ENCODE measurements around the gene PANK3. TPM values are rescaled to one million over a fixed set of nuclear protein-coding genes. Genes with fewer than 3 reads are reported as not detected.
A peak's percentile ranks its signal among the peaks of the same experiment; 100 is the strongest.

Gene PANK3
- 20.3 TPM for total RNA-seq
- polyA plus RNA-seq: 7.3 TPM
- long read RNA-seq, donor 1, full-length matches to known transcripts: 1 of 1 reads
- long read RNA-seq, donor 1, partial matches to known transcripts: 0 of 1 reads
- long read RNA-seq, donor 1, other reads (novel, unspliced or antisense): 0 of 1 reads
- long read RNA-seq, donor 2: 0 reads
- long read RNA-seq, donor 3, full-length matches to known transcripts: 6 of 35 reads
- long read RNA-seq, donor 3, partial matches to known transcripts: 29 of 35 reads
- long read RNA-seq, donor 3, other reads (novel, unspliced or antisense): 0 of 35 reads
- long read RNA-seq, donor 4, full-length matches to known transcripts: 4 of 4 reads
- long read RNA-seq, donor 4, partial matches to known transcripts: 0 of 4 reads
- long read RNA-seq, donor 4, other reads (novel, unspliced or antisense): 0 of 4 reads
- long read RNA-seq, donor 5, full-length matches to known transcripts: 7 of 7 reads
- long read RNA-seq, donor 5, partial matches to known transcripts: 0 of 7 reads
- long read RNA-seq, donor 5, other reads (novel, unspliced or antisense): 0 of 7 reads
- long read RNA-seq, donor 6, full-length matches to known transcripts: 2 of 2 reads
- long read RNA-seq, donor 6, partial matches to known transcripts: 0 of 2 reads
- long read RNA-seq, donor 6, other reads (novel, unspliced or antisense): 0 of 2 reads
- long read RNA-seq, donor 7, full-length matches to known transcripts: 7 of 7 reads
- long read RNA-seq, donor 7, partial matches to known transcripts: 0 of 7 reads
- long read RNA-seq, donor 7, other reads (novel, unspliced or antisense): 0 of 7 reads
- long read RNA-seq, donor 8, full-length matches to known transcripts: 2 of 2 reads
- long read RNA-seq, donor 8, partial matches to known transcripts: 0 of 2 reads
- long read RNA-seq, donor 8, other reads (novel, unspliced or antisense): 0 of 2 reads
- long read RNA-seq, donor 9, full-length matches to known transcripts: 2 of 2 reads
- long read RNA-seq, donor 9, partial matches to known transcripts: 0 of 2 reads
- long read RNA-seq, donor 9, other reads (novel, unspliced or antisense): 0 of 2 reads
- long read RNA-seq, donor 10, full-length matches to known transcripts: 6 of 6 reads
- long read RNA-seq, donor 10, partial matches to known transcripts: 0 of 6 reads
- long read RNA-seq, donor 10, other reads (novel, unspliced or antisense): 0 of 6 reads

GRCh38 chr5:168578538-168579487 lies at the start of gene PANK3:
Gene PANK3 (minus strand): TSS chr5:168579368. CDS start chr5:168579283, 85 bp downstream.
- under 1% methylated on average over 63 of the region's 63 CpGs for WGBS
- peaks cover 0 to 2% of the 10 kb centered on the region in 2 donors for H3K36me3 ChIP-seq (ENCODE audit: control insufficient read depth in 2 of 2, insufficient read depth in 2 of 2, low read length in 1 of 2)
- H3K27me3 ChIP-seq (ENCODE audit: control insufficient read depth in 2 of 2, insufficient read depth in 1 of 2, low read length in 1 of 2): no peaks in the 10 kb centered on the region
- DNase-seq (ENCODE audit: low read depth in 6 of 9, low spot score in 9 of 9): peak in 5 of 9 donors; percentile 10 to 38 (median 22)
- peaks cover 0 to 3% of the 10 kb centered on the region in 2 donors for H3K9me3 ChIP-seq (ENCODE audit: control insufficient read depth in 2 of 2, insufficient read depth in 1 of 2, low read length in 1 of 2)
- peak within 1 kb of the TSS; percentile 88 to 98 for H3K4me3 ChIP-seq (ENCODE audit: low read length in 2 of 2)
- peaks cover 7 to 12% of the 10 kb centered on the region in 2 donors for H3K4me1 ChIP-seq (ENCODE audit: control insufficient read depth in 2 of 2, insufficient read depth in 2 of 2, low read length in 2 of 2)
- H3K27ac ChIP-seq (ENCODE audit: low read depth in 1 of 2, low read length in 1 of 2): peak within 1 kb of the TSS; percentile 82 to 90

GRCh38 chr5:168624850-168625364 lies 45.7 kb upstream of the PANK3 start:
- no peak for DNase-seq (ENCODE audit: low read depth in 6 of 9, low spot score in 9 of 9)
- Histone ChIP-seq H3K36me3 (ENCODE audit: control insufficient read depth in 2 of 2, insufficient read depth in 2 of 2, low read length in 1 of 2) (no peaks in the 10 kb centered on the region), H3K27ac (ENCODE audit: low read depth in 1 of 2, low read length in 1 of 2) (no peak overlapping the region), H3K9me3 (ENCODE audit: control insufficient read depth in 2 of 2, insufficient read depth in 1 of 2, low read length in 1 of 2) (no peaks in the 10 kb centered on the region), H3K27me3 (ENCODE audit: control insufficient read depth in 2 of 2, insufficient read depth in 1 of 2, low read length in 1 of 2) (no peaks in the 10 kb centered on the region), H3K4me3 (ENCODE audit: low read length in 2 of 2) (no peak overlapping the region), H3K4me1 (ENCODE audit: control insufficient read depth in 2 of 2, insufficient read depth in 2 of 2, low read length in 2 of 2) (no peaks in the 10 kb centered on the region)
- WGBS: 96% methylated on average over 3 of the region's 3 CpGs

DNA sequence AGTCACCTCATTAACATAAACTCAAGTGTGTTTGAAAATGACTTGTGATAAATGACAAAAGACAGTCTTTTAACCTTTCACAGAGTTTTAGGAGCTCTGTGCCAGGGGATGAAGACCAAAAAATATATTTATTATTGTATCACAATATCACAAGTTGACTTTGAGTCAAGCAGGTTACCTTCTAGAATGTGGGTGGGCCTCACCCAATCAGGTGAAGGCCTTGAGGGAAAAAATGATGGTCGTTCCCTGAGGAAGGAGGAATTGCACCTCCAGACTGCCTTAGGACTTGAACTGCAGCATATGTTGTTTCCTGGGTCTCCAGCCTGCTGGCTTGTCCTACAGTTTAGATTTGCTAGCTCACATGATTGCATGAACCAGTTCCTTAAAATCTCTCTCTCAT lies 41.6 kb upstream of the PANK3 start:
- H3K4me1 ChIP-seq (ENCODE audit: control insufficient read depth in 2 of 2, insufficient read depth in 2 of 2, low read length in 2 of 2): no peaks in the 10 kb centered on the region
- H3K27me3 ChIP-seq (ENCODE audit: control insufficient read depth in 2 of 2, insufficient read depth in 1 of 2, low read length in 1 of 2): no peaks in the 10 kb centered on the region
- no peak for DNase-seq (ENCODE audit: low read depth in 6 of 9, low spot score in 9 of 9)
- H3K36me3 ChIP-seq (ENCODE audit: control insufficient read depth in 2 of 2, insufficient read depth in 2 of 2, low read length in 1 of 2): no peaks in the 10 kb centered on the region
- H3K4me3 ChIP-seq (ENCODE audit: low read length in 2 of 2): no peak overlapping the region
- H3K9me3 ChIP-seq (ENCODE audit: control insufficient read depth in 2 of 2, insufficient read depth in 1 of 2, low read length in 1 of 2): no peaks in the 10 kb centered on the region
- no peak overlapping the region for H3K27ac ChIP-seq (ENCODE audit: low read depth in 1 of 2, low read length in 1 of 2)
- WGBS: 83% methylated on average over 1 of the region's 1 CpG

- DNase-seq (ENCODE audit: low read depth in 6 of 9, low spot score in 9 of 9): no peak
- 97% methylated on average over 10 of the region's 10 CpGs for WGBS
These were observed 35.5 kb upstream of the PANK3 start for GRCh38 chr5:168614661-168615060.

DNA sequence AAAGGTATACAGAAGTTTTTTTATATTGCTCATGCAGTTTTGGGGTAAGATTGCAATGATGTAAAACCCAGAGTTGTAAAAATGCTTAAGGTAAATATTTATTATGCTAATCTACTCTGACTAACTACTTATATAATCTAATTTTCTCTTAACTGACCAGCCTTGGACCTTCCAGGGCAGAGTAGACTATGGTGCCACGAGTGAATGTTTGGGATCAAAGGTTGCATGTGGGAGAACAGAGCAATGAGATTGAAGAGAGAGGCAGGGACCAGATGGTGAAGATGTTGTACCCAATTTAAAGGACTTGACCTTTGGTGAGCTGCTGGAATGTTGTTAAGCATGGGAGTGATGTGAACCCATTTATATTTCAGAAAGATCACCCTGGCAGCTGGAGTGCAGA lies 34.8 kb upstream of the PANK3 start:
- no peak for DNase-seq (ENCODE audit: low read depth in 6 of 9, low spot score in 9 of 9)
- Histone ChIP-seq H3K27ac (ENCODE audit: low read depth in 1 of 2, low read length in 1 of 2) (no peak overlapping the region), H3K27me3 (ENCODE audit: control insufficient read depth in 2 of 2, insufficient read depth in 1 of 2, low read length in 1 of 2) (no peaks in the 10 kb centered on the region), H3K4me3 (ENCODE audit: low read length in 2 of 2) (no peak overlapping the region), H3K9me3 (ENCODE audit: control insufficient read depth in 2 of 2, insufficient read depth in 1 of 2, low read length in 1 of 2) (peaks cover 0 to 4% of the 10 kb centered on the region in 2 donors), H3K4me1 (ENCODE audit: control insufficient read depth in 2 of 2, insufficient read depth in 2 of 2, low read length in 2 of 2) (no peaks in the 10 kb centered on the region), H3K36me3 (ENCODE audit: control insufficient read depth in 2 of 2, insufficient read depth in 2 of 2, low read length in 1 of 2) (no peaks in the 10 kb centered on the region)
- WGBS: 94% methylated on average over 1 of the region's 1 CpG

More at GRCh38 chr5:168614661-168615060, 35.5 kb upstream of the PANK3 start:
- peaks cover 0 to 4% of the 10 kb centered on the region in 2 donors for H3K9me3 ChIP-seq (ENCODE audit: control insufficient read depth in 2 of 2, insufficient read depth in 1 of 2, low read length in 1 of 2)
- H3K4me3 ChIP-seq (ENCODE audit: low read length in 2 of 2): no peak overlapping the region
- H3K4me1 ChIP-seq (ENCODE audit: control insufficient read depth in 2 of 2, insufficient read depth in 2 of 2, low read length in 2 of 2): no peaks in the 10 kb centered on the region
- H3K27ac ChIP-seq (ENCODE audit: low read depth in 1 of 2, low read length in 1 of 2): no peak overlapping the region
- H3K27me3 ChIP-seq (ENCODE audit: control insufficient read depth in 2 of 2, insufficient read depth in 1 of 2, low read length in 1 of 2): no peaks in the 10 kb centered on the region
- H3K36me3 ChIP-seq (ENCODE audit: control insufficient read depth in 2 of 2, insufficient read depth in 2 of 2, low read length in 1 of 2): no peaks in the 10 kb centered on the region

GRCh38 chr5:168613396-168613795 lies 34.2 kb upstream of the PANK3 start:
- 73% methylated on average over 2 of the region's 2 CpGs for WGBS
- no peak overlapping the region for H3K27ac ChIP-seq (ENCODE audit: low read depth in 1 of 2, low read length in 1 of 2)
- no peaks in the 10 kb centered on the region for H3K4me1 ChIP-seq (ENCODE audit: control insufficient read depth in 2 of 2, insufficient read depth in 2 of 2, low read length in 2 of 2)
- no peaks in the 10 kb centered on the region for H3K36me3 ChIP-seq (ENCODE audit: control insufficient read depth in 2 of 2, insufficient read depth in 2 of 2, low read length in 1 of 2)
- H3K27me3 ChIP-seq (ENCODE audit: control insufficient read depth in 2 of 2, insufficient read depth in 1 of 2, low read length in 1 of 2): no peaks in the 10 kb centered on the region
- no peak for DNase-seq (ENCODE audit: low read depth in 6 of 9, low spot score in 9 of 9)
- peaks cover 0 to 4% of the 10 kb centered on the region in 2 donors for H3K9me3 ChIP-seq (ENCODE audit: control insufficient read depth in 2 of 2, insufficient read depth in 1 of 2, low read length in 1 of 2)
- no peak overlapping the region for H3K4me3 ChIP-seq (ENCODE audit: low read length in 2 of 2)

- 55% methylated on average over 2 of the region's 2 CpGs for WGBS
- Histone ChIP-seq H3K9me3 (ENCODE audit: control insufficient read depth in 2 of 2, insufficient read depth in 1 of 2, low read length in 1 of 2) (peaks cover 0 to 4% of the 10 kb centered on the region in 2 donors), H3K4me1 (ENCODE audit: control insufficient read depth in 2 of 2, insufficient read depth in 2 of 2, low read length in 2 of 2) (no peaks in the 10 kb centered on the region), H3K27ac (ENCODE audit: low read depth in 1 of 2, low read length in 1 of 2) (no peak overlapping the region), H3K36me3 (ENCODE audit: control insufficient read depth in 2 of 2, insufficient read depth in 2 of 2, low read length in 1 of 2) (no peaks in the 10 kb centered on the region), H3K27me3 (ENCODE audit: control insufficient read depth in 2 of 2, insufficient read depth in 1 of 2, low read length in 1 of 2) (no peaks in the 10 kb centered on the region), H3K4me3 (ENCODE audit: low read length in 2 of 2) (no peak overlapping the region)
- peak in 5 of 9 donors; percentile 3 to 48 (median 15) for DNase-seq (ENCODE audit: low read depth in 6 of 9, low spot score in 9 of 9)
These were observed 33.8 kb upstream of the PANK3 start for GRCh38 chr5:168612996-168613395.

- Histone ChIP-seq H3K9me3 (ENCODE audit: control insufficient read depth in 2 of 2, insufficient read depth in 1 of 2, low read length in 1 of 2) (peaks cover 0 to 4% of the 10 kb centered on the region in 2 donors), H3K4me1 (ENCODE audit: control insufficient read depth in 2 of 2, insufficient read depth in 2 of 2, low read length in 2 of 2) (no peaks in the 10 kb centered on the region), H3K27ac (ENCODE audit: low read depth in 1 of 2, low read length in 1 of 2) (no peak overlapping the region), H3K27me3 (ENCODE audit: control insufficient read depth in 2 of 2, insufficient read depth in 1 of 2, low read length in 1 of 2) (no peaks in the 10 kb centered on the region), H3K4me3 (ENCODE audit: low read length in 2 of 2) (no peak overlapping the region), H3K36me3 (ENCODE audit: control insufficient read depth in 2 of 2, insufficient read depth in 2 of 2, low read length in 1 of 2) (no peaks in the 10 kb centered on the region)
- DNase-seq (ENCODE audit: low read depth in 6 of 9, low spot score in 9 of 9): no peak
- WGBS: 90% methylated on average over 4 of the region's 4 CpGs
These were observed 33.0 kb upstream of the PANK3 start for GRCh38 chr5:168612123-168612522.

Measured in thymus (tissue), 14 donors.